ENCODE results near the gene TMEM238.

TMEM238 gene

DNA sequence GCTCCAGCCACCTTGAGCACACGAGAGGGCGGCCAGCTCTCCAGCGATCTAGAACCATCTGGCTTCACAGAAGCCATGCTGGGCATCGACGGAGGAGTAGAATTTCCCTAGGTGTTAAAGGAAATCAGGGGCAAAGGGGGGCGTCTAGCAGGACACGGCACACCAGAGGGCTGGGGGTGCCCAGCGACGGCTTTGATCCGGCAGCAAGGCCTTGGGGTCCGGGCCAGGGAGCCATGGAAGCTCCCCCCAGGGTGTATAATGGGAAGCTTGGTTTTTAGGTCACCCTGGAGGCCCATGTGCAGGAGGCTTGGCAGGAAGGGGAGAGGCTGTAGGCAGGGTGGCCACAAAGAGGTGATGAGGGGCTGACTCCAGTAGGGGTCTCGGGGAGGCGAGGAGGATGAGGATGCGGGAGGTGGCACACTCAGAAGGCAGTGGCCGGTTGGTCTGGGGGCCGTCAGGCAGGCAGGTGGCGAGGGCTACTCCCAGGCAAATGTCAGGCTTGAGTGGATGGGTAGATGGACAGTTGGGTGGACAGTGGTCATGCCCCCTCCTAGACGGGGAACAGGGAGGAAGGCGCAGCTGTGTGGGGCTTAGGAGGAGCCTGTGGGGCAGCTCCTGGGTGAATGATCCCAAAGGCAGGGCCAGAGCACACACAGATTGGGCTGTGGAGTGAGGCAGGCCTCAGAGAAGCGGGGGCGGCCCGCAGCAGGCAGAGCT, 38.8 kb downstream of the TMEM238 start:
- peaks cover under 1 to 2% of the 10 kb centered on the region in 2 donors for H3K27me3 ChIP-seq (ENCODE audit: control insufficient read depth in 1 of 2, insufficient read depth in 2 of 2, low read length in 2 of 2)
- H3K4me1 ChIP-seq (ENCODE audit: control insufficient read depth, insufficient read depth, low read length), result peaks cover 21% of the 10 kb centered on the region
- H3K36me3 ChIP-seq (ENCODE audit: control insufficient read depth in 2 of 2, insufficient read depth in 2 of 2, low read length in 2 of 2), result peaks cover 4% of the 10 kb centered on the region in 2 donors
- no peaks in the 10 kb centered on the region for H3K9me3 ChIP-seq (ENCODE audit: control insufficient read depth in 2 of 2, low read length in 2 of 2)
- H3K9ac ChIP-seq (ENCODE audit: low read length in 2 of 2), result no peak overlapping the region
- no peak overlapping the region for H3K27ac ChIP-seq (ENCODE audit: low read length)
- H3K4me3 ChIP-seq (ENCODE audit: low read length in 2 of 2), result no peak overlapping the region

GRCh38 chr19:55344444-55344843, 39.6 kb downstream of the TMEM238 start:
- Histone ChIP-seq H3K9ac (ENCODE audit: low read length in 2 of 2) (no peak overlapping the region), H3K27me3 (ENCODE audit: control insufficient read depth in 1 of 2, insufficient read depth in 2 of 2, low read length in 2 of 2) (no peaks in the 10 kb centered on the region), H3K9me3 (ENCODE audit: control insufficient read depth in 2 of 2, low read length in 2 of 2) (no peaks in the 10 kb centered on the region), H3K4me1 (ENCODE audit: control insufficient read depth, insufficient read depth, low read length) (peaks cover 24% of the 10 kb centered on the region), H3K4me3 (ENCODE audit: low read length in 2 of 2) (no peak overlapping the region), H3K27ac (ENCODE audit: low read length) (no peak overlapping the region), H3K36me3 (ENCODE audit: control insufficient read depth in 2 of 2, insufficient read depth in 2 of 2, low read length in 2 of 2) (peaks cover 4% of the 10 kb centered on the region in 2 donors)

DNA sequence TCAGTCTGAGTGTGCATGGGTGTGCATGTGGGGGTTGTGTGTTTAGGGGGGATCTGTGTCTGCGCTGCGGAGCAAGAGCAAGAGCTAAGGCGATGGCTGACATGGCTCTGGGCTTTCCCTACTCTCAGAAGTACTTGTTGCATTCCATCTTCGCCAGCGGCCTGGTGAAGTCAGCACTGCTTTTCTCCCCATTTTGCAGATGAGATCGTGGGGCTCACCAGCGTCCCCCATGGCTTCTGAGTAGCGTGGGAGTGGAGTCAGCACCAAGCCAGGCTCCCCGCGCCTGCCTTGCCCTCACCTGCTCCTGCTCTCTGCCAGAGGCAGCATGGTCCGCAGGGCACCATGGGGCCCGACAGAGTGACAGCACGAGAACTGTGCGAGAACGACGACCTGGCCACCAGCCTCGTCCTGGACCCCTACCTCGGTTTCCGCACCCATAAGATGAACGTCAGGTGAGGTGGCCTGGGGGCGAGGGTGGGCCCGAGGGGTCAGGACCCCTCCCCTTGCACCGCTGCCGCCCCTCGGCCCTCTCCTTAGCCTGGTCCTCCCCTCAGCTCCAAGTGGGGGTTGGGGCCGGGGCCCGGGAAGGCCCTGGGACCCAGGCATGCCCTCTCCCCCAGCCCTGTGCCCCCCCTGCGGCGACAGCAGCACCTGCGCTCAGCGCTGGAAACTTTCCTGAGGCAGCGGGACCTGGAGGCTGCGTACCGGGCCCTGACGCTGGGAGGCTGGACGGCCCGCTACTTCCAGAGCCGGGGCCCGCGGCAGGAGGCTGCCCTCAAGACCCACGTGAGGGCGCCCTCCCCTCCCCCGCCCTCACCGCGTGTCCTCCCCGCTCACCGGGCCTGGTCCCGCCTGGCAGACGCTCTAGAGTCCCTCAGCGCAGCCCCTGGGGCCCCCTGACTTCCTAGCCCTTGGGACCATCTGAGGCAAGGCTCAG, 42.2 kb downstream of the TMEM238 start:
- Histone ChIP-seq H3K36me3 (ENCODE audit: control insufficient read depth in 2 of 2, insufficient read depth in 2 of 2, low read length in 2 of 2) (peaks cover 4% of the 10 kb centered on the region in 2 donors), H3K4me3 (ENCODE audit: low read length in 2 of 2) (peak overlapping the region; percentile 30 to 52), H3K9ac (ENCODE audit: low read length in 2 of 2) (no peak overlapping the region), H3K9me3 (ENCODE audit: control insufficient read depth in 2 of 2, low read length in 2 of 2) (no peaks in the 10 kb centered on the region), H3K27me3 (ENCODE audit: control insufficient read depth in 1 of 2, insufficient read depth in 2 of 2, low read length in 2 of 2) (peaks cover 0 to 2% of the 10 kb centered on the region in 2 donors), H3K27ac (ENCODE audit: low read length) (no peak overlapping the region), H3K4me1 (ENCODE audit: control insufficient read depth, insufficient read depth, low read length) (peaks cover 29% of the 10 kb centered on the region)

GRCh38 chr19:55341171-55341588, 42.9 kb downstream of the TMEM238 start:
- H3K9ac ChIP-seq (ENCODE audit: low read length in 2 of 2), result peak overlapping the region in 1 of 2 donors; percentile 84
- no peaks in the 10 kb centered on the region for H3K9me3 ChIP-seq (ENCODE audit: control insufficient read depth in 2 of 2, low read length in 2 of 2)
- no peak overlapping the region for H3K27ac ChIP-seq (ENCODE audit: low read length)
- peak overlapping the region; percentile 86 to 88 for H3K4me3 ChIP-seq (ENCODE audit: low read length in 2 of 2)
- peaks cover 4% of the 10 kb centered on the region in 2 donors for H3K36me3 ChIP-seq (ENCODE audit: control insufficient read depth in 2 of 2, insufficient read depth in 2 of 2, low read length in 2 of 2)
- peaks cover 0 to 4% of the 10 kb centered on the region in 2 donors for H3K27me3 ChIP-seq (ENCODE audit: control insufficient read depth in 1 of 2, insufficient read depth in 2 of 2, low read length in 2 of 2)
- H3K4me1 ChIP-seq (ENCODE audit: control insufficient read depth, insufficient read depth, low read length), result peaks cover 29% of the 10 kb centered on the region

GRCh38 chr19:55340784-55341147, 43.3 kb downstream of the TMEM238 start:
- Histone ChIP-seq H3K4me1 (ENCODE audit: control insufficient read depth, insufficient read depth, low read length) (peaks cover 25% of the 10 kb centered on the region), H3K36me3 (ENCODE audit: control insufficient read depth in 2 of 2, insufficient read depth in 2 of 2, low read length in 2 of 2) (peaks cover 4% of the 10 kb centered on the region in 2 donors), H3K9ac (ENCODE audit: low read length in 2 of 2) (peak overlapping the region; percentile 83 to 84), H3K27me3 (ENCODE audit: control insufficient read depth in 1 of 2, insufficient read depth in 2 of 2, low read length in 2 of 2) (peaks cover 0 to 4% of the 10 kb centered on the region in 2 donors), H3K27ac (ENCODE audit: low read length) (no peak overlapping the region), H3K9me3 (ENCODE audit: control insufficient read depth in 2 of 2, low read length in 2 of 2) (no peaks in the 10 kb centered on the region), H3K4me3 (ENCODE audit: low read length in 2 of 2) (peak overlapping the region; percentile 86 to 88)

GRCh38 chr19:55339889-55340783, 44.0 kb downstream of the TMEM238 start:
- peaks cover 4% of the 10 kb centered on the region in 2 donors for H3K36me3 ChIP-seq (ENCODE audit: control insufficient read depth in 2 of 2, insufficient read depth in 2 of 2, low read length in 2 of 2)
- peak overlapping the region; percentile 86 to 88 for H3K4me3 ChIP-seq (ENCODE audit: low read length in 2 of 2)
- H3K27me3 ChIP-seq (ENCODE audit: control insufficient read depth in 1 of 2, insufficient read depth in 2 of 2, low read length in 2 of 2), result peaks cover 0 to 4% of the 10 kb centered on the region in 2 donors
- peaks cover 21% of the 10 kb centered on the region for H3K4me1 ChIP-seq (ENCODE audit: control insufficient read depth, insufficient read depth, low read length)
- peak overlapping the region; percentile 83 to 84 for H3K9ac ChIP-seq (ENCODE audit: low read length in 2 of 2)
- H3K27ac ChIP-seq (ENCODE audit: low read length), result peak overlapping the region; percentile 53
- H3K9me3 ChIP-seq (ENCODE audit: control insufficient read depth in 2 of 2, low read length in 2 of 2), result no peaks in the 10 kb centered on the region

GRCh38 chr19:55339105-55339888, 44.8 kb downstream of the TMEM238 start, which contains the start of gene KMT5C:
Gene KMT5C (plus strand): TSS chr19:55339876. CDS start chr19:55341937, 2,061 bp downstream.
- peaks cover 21% of the 10 kb centered on the region for H3K4me1 ChIP-seq (ENCODE audit: control insufficient read depth, insufficient read depth, low read length)
- H3K9me3 ChIP-seq (ENCODE audit: control insufficient read depth in 2 of 2, low read length in 2 of 2), result no peaks in the 10 kb centered on the region
- H3K36me3 ChIP-seq (ENCODE audit: control insufficient read depth in 2 of 2, insufficient read depth in 2 of 2, low read length in 2 of 2), result peaks cover 4% of the 10 kb centered on the region in 2 donors
- H3K27me3 ChIP-seq (ENCODE audit: control insufficient read depth in 1 of 2, insufficient read depth in 2 of 2, low read length in 2 of 2), result peaks cover 0 to 4% of the 10 kb centered on the region in 2 donors
- peak within 1 kb of the TSS; percentile 84 to 88 for H3K9ac ChIP-seq (ENCODE audit: low read length in 2 of 2)
- peak within 1 kb of the TSS; percentile 87 for H3K27ac ChIP-seq (ENCODE audit: low read length)
- peak within 1 kb of the TSS; percentile 86 to 96 for H3K4me3 ChIP-seq (ENCODE audit: low read length in 2 of 2)

GRCh38 chr19:55336101-55336500, 48.0 kb downstream of the TMEM238 start:
- peaks cover 2 to 4% of the 10 kb centered on the region in 2 donors for H3K27me3 ChIP-seq (ENCODE audit: control insufficient read depth in 1 of 2, insufficient read depth in 2 of 2, low read length in 2 of 2)

DNA sequence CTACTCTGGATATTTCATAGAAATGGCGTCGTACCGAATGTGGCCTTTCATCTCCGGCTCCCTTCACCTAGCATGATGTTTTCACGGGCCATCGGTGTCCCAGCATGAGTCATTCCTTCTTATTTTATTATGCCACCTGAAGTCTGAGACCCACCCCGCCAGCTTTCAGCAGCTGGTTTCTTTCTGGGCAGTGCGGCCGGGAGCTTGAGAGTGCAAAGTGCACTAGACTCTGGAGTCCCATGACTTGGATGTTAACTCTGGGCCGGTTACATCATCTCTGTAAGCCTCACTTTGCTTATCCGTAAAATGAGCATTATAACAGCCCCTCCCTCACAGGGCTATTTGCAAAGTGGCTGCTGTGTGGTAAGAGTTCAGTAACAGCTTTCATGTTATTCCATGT, 50.2 kb downstream of the TMEM238 start:
- H3K27me3 ChIP-seq (ENCODE audit: control insufficient read depth in 1 of 2, insufficient read depth in 2 of 2, low read length in 2 of 2), result peaks cover 2 to 4% of the 10 kb centered on the region in 2 donors
- H3K4me1 ChIP-seq (ENCODE audit: control insufficient read depth, insufficient read depth, low read length), result peaks cover 5% of the 10 kb centered on the region
- no peaks in the 10 kb centered on the region for H3K36me3 ChIP-seq (ENCODE audit: control insufficient read depth in 2 of 2, insufficient read depth in 2 of 2, low read length in 2 of 2)
- no peaks in the 10 kb centered on the region for H3K9me3 ChIP-seq (ENCODE audit: control insufficient read depth in 2 of 2, low read length in 2 of 2)
- H3K9ac ChIP-seq (ENCODE audit: low read length in 2 of 2), result no peak overlapping the region
- H3K4me3 ChIP-seq (ENCODE audit: low read length in 2 of 2), result no peak overlapping the region
- no peak overlapping the region for H3K27ac ChIP-seq (ENCODE audit: low read length)

More at GRCh38 chr19:55336101-55336500, 48.0 kb downstream of the TMEM238 start:
- peaks cover 15% of the 10 kb centered on the region for H3K4me1 ChIP-seq (ENCODE audit: control insufficient read depth, insufficient read depth, low read length)
- H3K27ac ChIP-seq (ENCODE audit: low read length), result no peak overlapping the region
- H3K4me3 ChIP-seq (ENCODE audit: low read length in 2 of 2), result no peak overlapping the region
- no peak overlapping the region for H3K9ac ChIP-seq (ENCODE audit: low read length in 2 of 2)
- no peaks in the 10 kb centered on the region for H3K9me3 ChIP-seq (ENCODE audit: control insufficient read depth in 2 of 2, low read length in 2 of 2)
- H3K36me3 ChIP-seq (ENCODE audit: control insufficient read depth in 2 of 2, insufficient read depth in 2 of 2, low read length in 2 of 2), result no peaks in the 10 kb centered on the region
